IPS-15b (cell line): ENCODE measurements around the gene NLRC4.
"Not testable (repeated sequence)": the region's sequence is repeated elsewhere in the genome, so short reads cannot be mapped to it uniquely, and the experiment has no call there.

Source experiments
- H3K27me3 ChIP-seq: one replicate; pipeline ENCODE4 v1.6.1; 2013; ENCODE audit warnings: low read length; ENCODE audit not compliant: control insufficient read depth, insufficient read depth
- H3K36me3 ChIP-seq: one replicate; pipeline ENCODE4 v1.6.1; 2013; ENCODE audit warnings: low read length; ENCODE audit not compliant: control insufficient read depth, insufficient read depth
- H3K4me1 ChIP-seq: one replicate; pipeline ENCODE4 v1.6.1; 2013; ENCODE audit warnings: mild to moderate bottlenecking, low read length; ENCODE audit not compliant: control insufficient read depth, insufficient read depth
- H3K4me3 ChIP-seq: one replicate; pipeline ENCODE4 v1.5.1; 2013; ENCODE audit warnings: low read depth, low read length
- H3K9ac ChIP-seq: one replicate; pipeline ENCODE4 v1.6.1; 2013; ENCODE audit warnings: low read depth, mild to moderate bottlenecking, low read length
- H3K9me3 ChIP-seq: one replicate; pipeline ENCODE4 v1.6.1; 2013; ENCODE audit warnings: mild to moderate bottlenecking, low read length; ENCODE audit not compliant: control insufficient read depth, insufficient read depth

Gene NLRC4

DNA sequence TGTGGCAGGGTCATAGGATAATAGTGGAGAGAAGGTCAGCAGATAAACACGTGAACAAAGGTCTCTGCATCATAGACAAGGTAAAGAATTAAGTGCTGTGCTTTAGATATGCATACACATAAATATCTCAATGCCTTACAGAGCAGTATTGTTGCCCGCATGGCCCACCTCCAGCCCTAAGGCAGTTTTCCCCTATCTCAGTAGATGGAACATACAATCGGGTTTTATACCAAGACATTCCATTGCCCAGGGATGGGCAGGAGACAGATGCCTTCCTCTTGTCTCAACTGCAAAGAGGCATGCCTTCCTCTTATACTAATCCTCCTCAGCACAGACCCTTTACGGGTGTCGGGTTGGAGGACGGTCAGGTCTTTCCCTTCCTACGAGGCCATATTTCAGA, 11.1 kb upstream of the NLRC4 start:
- H3K27me3 ChIP-seq, H3K9me3 ChIP-seq, H3K36me3 ChIP-seq, H3K4me3 ChIP-seq, H3K4me1 ChIP-seq, H3K9ac ChIP-seq: not testable (repeated sequence)

DNA sequence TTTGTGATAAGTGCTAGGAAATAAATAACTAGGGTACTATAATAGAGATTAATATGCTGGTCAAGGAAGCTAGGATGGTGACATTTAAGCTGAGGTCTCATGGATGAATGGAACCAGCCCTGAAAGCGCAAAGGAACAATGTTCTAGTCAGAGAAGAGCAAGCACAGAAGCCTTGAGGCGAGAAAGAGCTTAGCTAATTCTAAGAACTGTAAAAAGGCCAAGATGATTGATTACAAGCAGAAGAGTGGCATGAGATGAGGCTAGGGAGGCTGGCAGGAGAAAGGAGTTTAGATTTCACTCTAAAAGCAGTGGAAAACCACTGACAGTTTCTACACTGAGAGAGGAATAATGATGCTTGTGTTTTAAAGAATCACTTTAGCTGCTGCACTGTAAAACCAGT, 9.6 kb upstream of the NLRC4 start:
- no peaks in the 10 kb centered on the region for H3K27me3 ChIP-seq
- no peak overlapping the region for H3K9ac ChIP-seq
- H3K4me3 ChIP-seq: no peak overlapping the region
- peaks cover 8% of the 10 kb centered on the region for H3K4me1 ChIP-seq
- H3K9me3 ChIP-seq: no peaks in the 10 kb centered on the region
- no peaks in the 10 kb centered on the region for H3K36me3 ChIP-seq

DNA sequence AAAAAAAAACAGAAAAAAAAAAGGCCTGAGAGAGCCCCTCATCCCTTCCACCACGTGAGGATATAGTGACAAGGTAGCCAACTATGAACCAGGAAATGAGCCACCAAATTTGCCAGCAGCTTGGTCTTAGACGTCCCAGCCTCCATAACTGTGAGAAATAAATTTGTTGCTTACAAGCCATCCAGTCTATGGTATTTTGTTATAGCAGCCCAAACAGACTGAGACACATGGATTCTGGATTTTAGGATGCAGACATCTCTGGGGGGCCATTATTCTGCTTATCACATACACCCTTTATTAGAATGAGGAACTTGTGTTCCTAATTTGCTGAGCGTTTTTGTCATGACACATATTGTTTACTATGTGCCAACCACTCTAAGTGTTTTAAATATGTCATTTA, 7.6 kb upstream of the NLRC4 start:
- Histone ChIP-seq H3K4me3 (no peak overlapping the region), H3K4me1 (peaks cover 5% of the 10 kb centered on the region), H3K27me3 (no peaks in the 10 kb centered on the region), H3K36me3 (no peaks in the 10 kb centered on the region), H3K9me3 (no peaks in the 10 kb centered on the region), H3K9ac (no peak overlapping the region)

DNA sequence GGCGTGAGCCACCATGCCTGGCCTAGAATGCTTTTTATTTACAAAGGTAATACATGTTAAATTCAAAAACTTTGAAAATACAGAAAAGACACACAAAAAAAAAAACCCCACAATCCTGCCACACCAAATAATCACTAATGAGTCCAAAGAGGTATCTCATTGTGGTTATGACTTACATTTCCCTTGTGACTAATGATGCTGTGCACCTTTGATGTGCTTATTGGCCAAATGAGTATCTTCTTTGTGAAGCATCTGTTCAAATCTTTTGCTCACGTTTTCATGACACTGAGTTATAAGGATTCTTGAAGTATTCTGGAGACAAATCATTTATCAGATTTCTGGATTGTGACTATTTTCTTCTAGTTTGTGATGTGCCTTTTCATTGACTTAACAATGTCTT, 6.4 kb upstream of the NLRC4 start:
- H3K4me1 ChIP-seq: peaks cover 3% of the 10 kb centered on the region
- H3K9ac ChIP-seq: no peak overlapping the region
- H3K36me3 ChIP-seq: no peaks in the 10 kb centered on the region
- no peaks in the 10 kb centered on the region for H3K9me3 ChIP-seq
- no peak overlapping the region for H3K4me3 ChIP-seq
- H3K27me3 ChIP-seq: no peaks in the 10 kb centered on the region

DNA sequence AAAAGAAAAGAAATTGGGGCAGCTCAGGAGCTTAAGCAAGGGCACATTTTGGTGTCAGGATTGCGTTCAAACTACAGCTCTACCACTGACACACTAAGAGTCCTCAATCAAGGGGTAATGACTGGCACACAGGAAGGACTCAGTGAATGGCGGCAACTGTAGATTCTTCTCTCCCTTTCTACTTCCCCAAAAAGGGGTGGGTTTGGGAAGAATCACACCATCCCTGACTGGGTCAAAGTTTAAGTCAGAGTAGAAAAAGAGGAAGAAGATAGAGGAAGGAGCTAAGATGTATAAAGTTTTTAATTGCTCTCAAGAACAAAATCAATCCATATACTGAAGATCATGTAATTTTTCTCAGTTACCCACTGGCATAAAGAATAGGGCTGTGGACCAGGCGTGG, 2.6 kb downstream of the NLRC4 start:
- Histone ChIP-seq H3K9ac (no peak overlapping the region), H3K36me3 (no peaks in the 10 kb centered on the region), H3K27me3 (no peaks in the 10 kb centered on the region), H3K4me3 (no peak overlapping the region), H3K9me3 (no peaks in the 10 kb centered on the region), H3K4me1 (no peaks in the 10 kb centered on the region)

DNA sequence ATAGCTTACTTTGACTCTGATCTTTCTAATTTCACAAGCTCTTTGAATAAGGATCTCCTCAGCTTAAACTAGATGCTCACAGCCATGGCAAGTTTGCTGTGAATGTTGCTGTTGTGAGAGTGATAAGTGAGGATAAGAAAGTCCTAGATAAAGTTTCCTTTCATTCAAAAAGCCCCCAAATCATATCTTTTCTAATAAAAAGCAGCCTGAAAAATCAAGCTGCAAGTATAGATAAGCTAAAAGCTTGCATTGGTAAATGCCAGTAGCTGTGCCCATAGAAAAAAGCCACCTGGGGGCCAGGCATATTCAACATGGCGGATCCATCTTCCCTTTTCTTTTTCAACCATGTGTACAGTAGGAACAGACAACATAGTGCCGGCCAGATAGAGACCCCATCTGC, 4.3 kb downstream of the NLRC4 start:
- no peaks in the 10 kb centered on the region for H3K36me3 ChIP-seq
- H3K4me1 ChIP-seq: no peaks in the 10 kb centered on the region
- H3K9me3 ChIP-seq: no peaks in the 10 kb centered on the region
- H3K9ac ChIP-seq: no peak overlapping the region
- H3K4me3 ChIP-seq: no peak overlapping the region
- no peaks in the 10 kb centered on the region for H3K27me3 ChIP-seq

DNA sequence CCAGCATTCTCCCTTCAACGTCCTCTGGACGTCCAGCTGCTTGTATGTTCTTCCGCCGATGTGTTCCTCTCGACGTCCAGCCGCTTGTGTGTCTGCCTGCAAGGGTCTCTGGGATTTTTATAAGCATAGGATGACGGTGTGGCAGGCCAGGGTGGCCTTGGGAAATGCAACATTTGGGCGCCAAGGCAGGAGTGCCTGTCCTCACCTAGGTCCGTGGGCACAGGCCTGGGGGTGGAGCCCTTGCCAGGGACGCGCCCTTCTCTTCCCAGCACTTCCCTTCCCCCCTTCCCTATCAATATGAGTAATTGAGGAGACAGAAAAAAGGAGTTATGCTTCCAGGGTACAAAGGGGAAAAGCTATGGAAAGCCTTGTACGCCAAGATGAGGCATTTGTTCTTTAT, 6.4 kb downstream of the NLRC4 start:
- Histone ChIP-seq H3K27me3 (no peaks in the 10 kb centered on the region), H3K36me3 (no peaks in the 10 kb centered on the region), H3K4me1 (no peaks in the 10 kb centered on the region), H3K9ac (no peak overlapping the region), H3K9me3 (no peaks in the 10 kb centered on the region), H3K4me3 (no peak overlapping the region)

DNA sequence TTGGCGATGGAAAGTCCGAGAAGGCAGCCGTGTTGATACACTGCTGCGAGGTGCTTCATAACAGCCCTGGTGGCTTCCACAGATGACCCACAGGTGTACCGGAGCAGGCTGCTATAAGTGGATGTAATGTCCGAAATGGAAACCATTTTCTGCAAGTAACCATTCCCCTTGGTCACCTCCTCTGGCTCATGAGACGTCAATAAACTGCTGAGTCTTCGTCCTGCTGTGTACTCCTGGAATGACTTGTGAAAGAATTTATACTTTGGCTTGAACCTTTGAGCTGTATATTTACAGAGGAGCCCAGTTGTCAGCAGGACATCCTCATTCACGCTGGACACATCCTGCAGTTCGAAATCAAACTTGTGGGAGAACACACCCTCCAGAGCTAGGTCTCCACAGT, 14.4 kb downstream of the NLRC4 start:
- Histone ChIP-seq H3K4me3 (no peak overlapping the region), H3K9me3 (no peaks in the 10 kb centered on the region), H3K4me1 (no peaks in the 10 kb centered on the region), H3K36me3 (no peaks in the 10 kb centered on the region), H3K9ac (no peak overlapping the region), H3K27me3 (no peaks in the 10 kb centered on the region)

DNA sequence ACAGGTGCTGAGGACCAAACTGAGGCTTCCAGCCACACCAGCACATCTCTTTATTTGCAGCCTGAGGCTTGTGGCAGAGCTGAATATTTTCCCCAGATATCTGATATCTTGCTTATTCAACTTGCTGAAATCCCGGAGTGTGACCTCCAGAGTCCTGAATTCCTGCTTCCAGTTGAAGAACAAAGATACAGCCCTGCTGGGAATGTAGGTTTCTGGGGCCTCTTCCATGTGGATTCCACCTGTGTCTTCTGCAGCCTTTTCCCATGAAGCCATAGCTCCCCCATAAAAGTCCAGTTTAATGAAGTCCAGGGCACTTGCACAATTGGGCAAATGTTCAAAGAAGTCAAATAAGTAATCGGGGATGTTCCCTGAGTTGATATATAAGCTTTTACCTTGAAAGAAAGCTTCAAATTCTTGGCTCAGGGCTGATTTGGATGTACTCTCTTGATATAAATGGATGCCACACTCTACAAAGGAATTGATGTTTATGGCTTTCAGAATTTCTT, 14.9 kb downstream of the NLRC4 start:
- Histone ChIP-seq H3K27me3 (no peaks in the 10 kb centered on the region), H3K9me3 (no peaks in the 10 kb centered on the region), H3K36me3 (no peaks in the 10 kb centered on the region), H3K4me3 (no peak overlapping the region), H3K4me1 (no peaks in the 10 kb centered on the region), H3K9ac (no peak overlapping the region)

DNA sequence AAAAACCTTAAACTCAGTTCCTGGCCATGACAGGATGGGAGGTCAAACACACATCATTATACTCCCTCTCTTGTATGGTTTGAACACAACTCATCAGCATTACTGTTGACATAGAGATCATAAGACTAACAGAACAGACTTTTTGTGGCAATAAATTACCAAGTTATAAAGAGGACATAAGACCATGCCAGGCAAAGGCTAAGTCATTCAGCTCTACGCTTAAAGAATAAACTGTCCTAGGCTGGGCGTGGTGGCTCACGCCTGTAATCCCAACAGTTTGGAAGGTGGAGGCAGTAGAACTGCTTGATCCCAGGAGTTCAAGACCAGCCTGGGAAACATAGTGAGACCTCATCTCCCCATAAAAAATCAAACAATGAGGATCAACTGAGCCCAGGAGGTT, 16.4 kb downstream of the NLRC4 start:
- H3K4me1 ChIP-seq: no peaks in the 10 kb centered on the region
- no peak overlapping the region for H3K4me3 ChIP-seq
- H3K9me3 ChIP-seq: no peaks in the 10 kb centered on the region
- no peak overlapping the region for H3K9ac ChIP-seq
- no peaks in the 10 kb centered on the region for H3K36me3 ChIP-seq
- H3K27me3 ChIP-seq: no peaks in the 10 kb centered on the region

DNA sequence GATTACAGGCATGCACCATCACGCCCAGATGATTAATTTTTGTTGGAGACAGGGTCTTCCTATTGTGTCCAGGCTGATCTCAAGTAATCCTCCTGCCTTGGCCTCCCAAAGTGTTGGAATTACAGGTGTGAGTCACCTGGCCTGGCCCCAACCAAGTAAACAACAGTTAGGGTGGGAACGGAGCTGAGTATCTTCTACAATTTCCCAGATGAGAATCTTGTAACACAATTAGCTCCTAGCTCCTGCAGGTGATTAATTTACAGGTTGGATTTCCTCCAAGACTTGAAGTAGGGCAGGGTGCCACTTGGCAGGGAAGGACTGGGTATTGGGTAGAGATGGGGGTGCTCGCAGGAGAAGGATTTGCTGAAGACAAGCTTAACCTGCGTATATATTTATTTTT, 17.8 kb downstream of the NLRC4 start:
- Histone ChIP-seq H3K36me3 (no peaks in the 10 kb centered on the region), H3K27me3 (no peaks in the 10 kb centered on the region), H3K9me3 (no peaks in the 10 kb centered on the region), H3K9ac (no peak overlapping the region), H3K4me3 (no peak overlapping the region), H3K4me1 (no peaks in the 10 kb centered on the region)

DNA sequence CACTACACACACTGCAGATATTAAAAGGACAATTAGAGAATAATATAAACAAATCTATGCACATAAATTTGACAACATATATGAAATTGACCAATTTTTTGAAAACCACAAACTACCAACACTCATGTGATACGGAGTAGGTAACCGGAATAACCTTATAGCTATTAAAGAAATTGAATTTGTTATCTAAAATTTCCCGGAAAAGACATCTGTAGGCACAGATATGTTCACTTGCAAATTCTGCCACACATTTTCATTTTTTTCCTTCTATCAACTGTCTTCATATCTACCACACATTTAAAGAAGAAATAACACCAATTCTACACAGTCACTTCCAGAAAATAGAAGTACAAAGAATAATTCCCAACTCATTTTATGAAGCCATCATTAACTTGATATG, 22.4 kb downstream of the NLRC4 start:
- Histone ChIP-seq H3K4me3 (no peak overlapping the region), H3K9me3 (no peaks in the 10 kb centered on the region), H3K4me1 (no peaks in the 10 kb centered on the region), H3K36me3 (no peaks in the 10 kb centered on the region), H3K27me3 (no peaks in the 10 kb centered on the region), H3K9ac (no peak overlapping the region)

DNA sequence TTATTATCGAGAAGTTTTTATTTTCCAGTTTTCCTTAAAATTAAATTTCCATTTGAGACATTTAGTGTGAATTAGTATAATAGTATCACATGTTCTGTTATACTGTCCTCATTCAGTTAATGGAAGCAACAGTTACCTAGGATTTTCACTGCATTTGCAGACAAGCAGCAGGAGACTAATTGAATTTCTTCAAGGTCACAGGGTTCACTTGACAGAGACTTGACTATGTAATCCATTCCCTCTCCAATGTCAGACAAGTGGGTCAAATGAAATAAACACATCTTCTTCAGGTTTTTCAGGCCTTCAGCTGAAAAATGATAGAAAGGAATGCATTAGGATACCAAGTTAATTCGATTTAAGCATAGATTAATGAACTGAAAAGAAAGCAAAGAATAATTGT, 26.7 kb downstream of the NLRC4 start:
- H3K4me1 ChIP-seq: no peaks in the 10 kb centered on the region
- no peaks in the 10 kb centered on the region for H3K9me3 ChIP-seq
- H3K4me3 ChIP-seq: no peak overlapping the region
- no peaks in the 10 kb centered on the region for H3K36me3 ChIP-seq
- H3K27me3 ChIP-seq: no peaks in the 10 kb centered on the region
- H3K9ac ChIP-seq: no peak overlapping the region
